HG03442 (cell line): ENCODE data around the gene ENO1.
"Not testable (repeated sequence)": the region's sequence is repeated elsewhere in the genome, so short reads cannot be mapped to it uniquely, and the experiment has no call there.

ENCODE experiments used
- ATAC-seq: cut with Tn5 transposase; IDR thresholded peaks from one replicate; pipeline ENCODE4 v1.9.1; 2021; ENCODE audit warnings: mild to moderate bottlenecking, moderate library complexity; ENCODE audit not compliant: unreplicated experiment

The ENO1 gene

DNA sequence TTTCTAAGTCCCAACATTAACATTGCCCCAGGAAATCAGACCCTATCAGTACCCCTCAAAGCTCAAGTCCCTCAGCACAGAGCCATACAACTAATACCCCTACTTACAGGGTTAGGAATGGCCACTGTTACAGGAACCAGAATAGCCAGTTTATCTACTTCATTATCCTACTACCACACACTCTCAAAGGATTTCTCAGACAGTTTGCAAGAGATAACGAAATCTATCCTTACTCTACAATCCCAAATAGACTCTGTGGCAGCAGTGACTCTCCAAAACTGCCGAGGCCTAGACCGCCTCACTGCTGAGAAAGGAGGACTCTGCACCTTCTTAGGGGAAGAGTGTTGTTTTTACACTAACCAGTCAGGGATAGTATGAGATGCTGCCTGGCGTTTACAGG, 19.0 kb upstream of the ENO1 start:
- not testable (repeated sequence) for ATAC-seq

DNA sequence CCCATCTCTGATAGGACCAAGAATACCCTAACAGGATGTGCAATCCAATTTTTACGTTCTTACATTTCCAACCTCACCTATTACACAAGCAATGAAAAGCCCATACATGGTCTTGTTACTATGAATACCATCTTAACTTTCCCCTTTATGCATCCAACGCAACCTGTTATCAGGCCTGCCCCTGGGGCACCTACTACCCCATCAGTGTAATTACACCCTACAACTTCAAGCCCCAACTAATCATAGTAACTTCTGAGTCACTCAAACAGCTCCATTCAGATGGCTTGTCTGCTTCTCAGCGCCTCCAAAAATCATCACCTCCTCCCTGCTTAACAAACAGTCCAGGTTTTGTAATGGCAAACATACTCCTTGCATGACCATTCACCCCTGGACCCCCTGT, 18.3 kb upstream of the ENO1 start:
- ATAC-seq: not testable (repeated sequence)

DNA sequence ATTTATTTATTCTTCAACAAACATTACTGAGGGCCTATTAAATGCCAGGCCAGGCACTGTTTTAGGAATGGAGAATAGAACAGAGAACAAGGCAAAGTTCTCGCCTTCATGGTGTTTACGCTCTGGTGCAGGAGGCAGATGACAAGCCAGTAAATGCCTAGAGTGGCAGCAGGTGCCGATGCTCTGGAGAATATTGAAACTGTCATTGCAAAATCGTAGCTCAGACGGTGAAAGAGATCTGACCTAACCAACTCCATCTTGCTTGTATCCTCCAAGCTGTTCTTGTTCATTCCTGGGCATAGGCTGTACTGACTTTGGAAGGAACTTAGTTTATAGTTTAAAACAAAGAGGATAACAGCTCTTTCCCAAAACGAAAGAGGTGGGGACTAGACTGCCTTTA, 13.5 kb upstream of the ENO1 start:
- ATAC-seq: no peak

DNA sequence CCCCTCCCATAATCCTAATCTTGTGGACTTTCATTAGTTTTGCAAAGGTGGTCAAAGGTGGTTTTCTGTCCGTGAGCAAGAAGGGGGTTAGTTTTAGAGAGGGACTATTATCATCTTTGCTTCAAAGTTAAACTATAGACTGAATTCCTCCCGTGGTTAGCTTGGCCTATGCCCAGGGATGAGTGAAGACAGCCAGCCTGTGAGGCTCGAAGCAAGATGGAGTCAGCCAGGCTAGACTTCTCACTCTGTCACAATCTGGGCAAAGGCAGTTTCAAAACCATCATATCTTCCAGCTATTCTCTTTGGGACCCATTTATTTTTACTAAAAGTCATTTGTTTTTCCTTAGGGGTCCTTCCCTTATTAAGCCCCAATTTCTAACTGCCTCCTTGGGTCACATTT, 12.9 kb upstream of the ENO1 start:
- no peak for ATAC-seq

DNA sequence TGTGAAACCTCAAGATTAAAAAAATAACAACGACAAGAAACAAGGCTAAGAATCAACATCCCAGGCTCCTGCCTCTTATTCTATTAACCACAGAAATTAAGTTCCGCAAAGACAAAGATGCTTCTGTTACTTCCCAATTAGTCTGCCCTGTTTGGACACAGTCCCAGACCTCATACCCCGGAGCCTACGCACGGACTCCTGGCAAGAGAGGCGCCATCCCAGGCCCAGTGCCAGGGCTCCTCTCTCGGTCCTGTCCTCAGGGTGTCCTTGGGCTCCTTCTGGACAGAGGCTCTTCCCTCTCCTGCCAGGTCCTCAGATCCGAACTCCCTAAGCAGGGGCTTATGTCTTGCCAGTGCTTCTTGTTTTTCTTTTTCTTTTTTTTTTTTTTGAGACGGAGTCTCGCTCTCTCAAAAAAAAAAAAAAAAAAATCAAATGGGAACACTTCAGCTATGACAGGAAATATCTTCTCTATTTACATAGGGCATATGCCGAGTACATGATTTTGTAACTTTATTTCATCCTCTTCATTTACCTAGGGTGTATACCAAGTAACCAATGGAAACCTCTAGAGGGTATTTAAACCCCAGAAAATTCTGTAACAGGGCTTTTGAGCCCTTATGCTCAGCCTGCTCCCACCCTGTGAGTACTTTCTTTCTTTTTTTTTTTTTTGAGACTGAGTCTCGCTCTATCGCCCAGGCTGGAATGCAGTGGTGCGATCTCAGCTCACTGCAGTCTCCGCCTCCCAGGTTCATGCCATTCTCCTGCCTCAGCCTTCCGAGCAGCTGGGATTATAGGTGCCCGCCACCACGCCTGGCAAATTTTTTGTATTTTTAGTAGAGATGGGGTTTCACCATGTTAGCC, 11.7 kb upstream of the ENO1 start:
- no peak for ATAC-seq

DNA sequence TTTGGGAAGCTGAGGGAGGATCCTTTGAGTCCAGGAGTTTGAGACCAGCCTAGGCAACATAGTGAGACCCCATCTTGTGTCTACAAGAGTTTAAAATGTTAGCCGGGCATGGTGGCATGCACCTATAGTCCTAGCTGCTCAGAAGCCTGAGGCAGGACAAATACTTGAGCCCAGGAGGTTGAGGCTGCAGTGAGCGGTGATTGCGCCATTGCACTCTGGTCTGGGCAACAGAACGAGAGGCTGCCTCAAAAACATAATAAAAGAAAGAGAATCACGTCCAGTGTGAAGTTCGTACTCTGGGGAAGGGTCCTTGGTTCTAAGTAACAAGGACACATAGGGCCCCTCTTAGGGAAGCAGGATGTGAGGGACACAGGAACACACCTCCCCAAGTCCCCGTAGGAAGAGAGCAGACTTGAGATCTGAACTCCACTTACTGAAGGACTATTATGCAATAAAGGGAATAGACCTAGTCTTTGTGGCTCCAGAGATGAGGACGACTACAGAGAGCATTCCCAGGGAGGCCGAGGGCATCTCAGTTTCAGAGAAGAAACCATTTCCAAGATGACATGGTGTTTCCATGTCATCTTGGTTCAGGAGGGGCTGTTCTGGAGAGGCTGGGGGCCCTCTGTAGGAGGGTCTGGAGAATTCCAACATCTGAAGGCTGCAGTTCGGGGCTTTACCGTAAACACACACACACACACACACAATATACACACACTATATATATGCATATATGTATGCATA, 10.8 kb upstream of the ENO1 start:
- no peak for ATAC-seq

DNA sequence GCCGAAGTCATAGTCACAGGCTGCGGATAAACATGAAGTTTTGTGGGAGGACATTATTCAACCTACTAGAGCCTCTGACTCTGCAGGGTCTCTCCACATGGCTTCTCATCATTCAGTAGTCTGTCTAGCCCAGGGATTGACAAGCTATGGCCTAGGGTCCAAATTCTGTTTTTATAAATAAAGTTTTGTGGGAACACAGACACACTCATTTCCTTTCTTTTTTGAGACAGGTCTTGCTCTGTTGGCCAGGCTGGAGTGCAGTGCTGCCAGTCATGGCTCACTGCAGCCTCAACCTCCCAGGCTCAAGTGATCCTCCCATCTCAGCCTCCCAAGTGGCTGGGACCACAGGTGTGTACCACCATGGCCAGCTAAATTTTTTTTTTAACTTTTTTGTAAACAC, 8.1 kb upstream of the ENO1 start:
- no peak for ATAC-seq

DNA sequence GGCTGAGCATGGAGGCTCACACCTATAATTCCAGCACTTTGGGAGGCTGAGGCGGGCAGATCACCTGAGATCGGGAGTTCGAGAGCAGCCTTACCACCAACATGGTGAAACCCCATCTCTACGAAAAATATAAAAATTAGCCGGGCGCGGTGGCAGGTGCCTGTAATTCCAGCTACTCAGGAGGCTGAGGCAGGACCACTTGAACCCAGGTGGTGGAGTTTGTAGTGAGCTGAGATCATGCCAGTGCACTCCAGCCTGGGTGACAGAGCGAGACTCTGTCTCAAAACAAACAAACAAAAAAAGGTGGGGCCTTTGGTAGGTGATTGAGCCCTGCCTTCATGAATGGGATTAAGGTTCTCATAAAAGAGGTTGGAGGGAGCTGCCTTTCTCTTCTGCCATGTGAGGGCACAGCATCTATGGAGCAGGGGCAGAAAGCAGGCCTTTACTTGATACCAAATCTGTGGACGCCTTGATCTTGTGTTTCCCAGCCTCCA, 7.6 kb upstream of the ENO1 start:
- ATAC-seq: not testable (repeated sequence)

DNA sequence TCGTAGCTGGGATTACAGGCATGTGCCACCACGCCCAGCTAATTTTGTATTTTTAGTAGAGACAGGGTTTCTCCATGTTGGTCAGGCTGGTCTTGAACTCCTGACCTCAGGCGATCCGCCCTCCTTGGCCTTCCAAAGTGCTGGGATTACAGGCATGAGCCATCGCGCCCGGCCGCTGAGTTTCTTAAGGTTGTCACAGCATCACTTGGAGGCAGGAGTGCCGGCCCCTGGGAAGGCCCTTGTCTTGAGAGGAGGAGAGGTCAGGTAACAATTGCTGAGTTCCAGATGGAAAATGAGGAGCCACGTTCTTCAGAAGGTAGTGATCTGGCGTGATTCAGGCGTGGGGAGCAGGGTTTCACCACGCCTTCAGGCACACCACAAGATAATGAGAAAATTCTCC, 5.6 kb upstream of the ENO1 start:
- not testable (repeated sequence) for ATAC-seq

DNA sequence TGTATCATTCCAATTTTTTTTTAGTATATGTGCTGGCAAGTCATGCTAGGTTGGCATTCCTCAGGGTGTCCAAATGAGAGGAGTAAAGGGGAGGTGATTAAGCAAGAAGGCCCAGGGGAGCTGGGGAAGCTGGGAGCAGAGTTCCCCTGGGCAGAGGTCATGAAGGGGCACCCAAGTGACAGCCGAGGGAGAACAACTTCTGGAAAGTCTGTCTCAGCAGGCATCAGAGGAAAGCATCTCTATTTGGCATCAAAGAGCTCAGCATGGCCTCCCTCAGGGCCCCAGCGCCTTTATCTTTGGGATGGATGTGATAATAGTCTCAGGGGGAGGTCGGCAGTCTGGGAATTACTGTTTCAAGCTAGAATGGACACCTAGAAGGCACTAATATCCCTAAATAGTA, 5.0 kb upstream of the ENO1 start:
- no peak for ATAC-seq

DNA sequence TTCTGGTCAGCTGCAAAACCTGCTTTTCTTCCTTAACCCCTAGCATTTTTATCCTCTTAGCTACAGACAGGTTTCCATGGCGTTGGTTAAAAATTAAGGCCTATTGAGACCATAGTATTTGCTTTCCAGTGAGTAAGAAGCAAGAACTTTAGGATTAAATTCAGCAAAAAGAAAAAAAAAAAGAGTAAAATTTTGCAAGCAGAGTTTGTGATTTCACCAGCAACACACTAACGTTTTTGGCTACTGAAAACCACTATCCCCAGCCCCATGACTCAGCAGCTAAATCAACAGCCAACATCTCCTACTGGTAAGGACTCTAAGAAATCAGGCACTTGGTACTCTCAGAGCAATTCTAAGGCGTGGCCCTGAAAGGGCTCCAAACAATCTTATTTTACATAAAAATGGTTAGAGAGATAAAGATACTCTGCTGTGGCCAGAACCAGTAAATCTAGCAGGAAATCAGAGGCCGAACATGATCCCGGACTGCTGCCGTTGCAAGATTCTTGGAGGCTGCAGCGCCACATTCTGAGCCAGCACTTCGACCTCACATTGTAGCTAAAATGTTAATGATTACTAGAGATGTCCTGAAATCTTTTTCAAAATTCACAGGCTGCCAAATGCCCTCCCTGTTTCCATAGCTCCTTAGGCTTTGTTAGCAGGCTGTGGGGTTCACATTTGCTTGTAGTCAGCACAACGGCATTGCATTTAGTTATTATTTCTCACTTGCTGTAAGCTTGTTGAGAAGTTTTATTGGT, 1.6 kb upstream of the ENO1 start:
- no peak for ATAC-seq

DNA sequence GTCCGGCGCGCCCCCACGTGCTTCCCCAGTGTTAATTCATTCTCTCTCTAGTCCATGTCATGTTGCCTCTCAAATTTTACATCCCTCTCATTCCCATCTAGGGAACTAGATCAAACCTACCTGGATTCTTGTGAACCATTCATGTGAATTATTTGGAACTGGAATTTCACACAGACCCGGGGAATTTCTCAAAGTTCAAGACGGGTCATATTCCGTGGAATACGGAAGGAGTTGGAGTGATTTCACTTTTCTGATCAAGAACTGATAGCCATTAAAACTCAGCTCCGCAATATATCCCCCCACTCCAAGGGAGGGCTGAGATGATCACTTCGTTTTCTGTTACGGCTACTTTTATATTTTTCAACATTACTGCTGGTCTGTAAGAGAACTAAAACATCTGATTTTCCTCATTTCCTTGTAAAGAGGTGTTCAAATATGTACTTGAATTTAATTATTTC, 1.0 kb upstream of the ENO1 start:
- ATAC-seq: no peak

DNA sequence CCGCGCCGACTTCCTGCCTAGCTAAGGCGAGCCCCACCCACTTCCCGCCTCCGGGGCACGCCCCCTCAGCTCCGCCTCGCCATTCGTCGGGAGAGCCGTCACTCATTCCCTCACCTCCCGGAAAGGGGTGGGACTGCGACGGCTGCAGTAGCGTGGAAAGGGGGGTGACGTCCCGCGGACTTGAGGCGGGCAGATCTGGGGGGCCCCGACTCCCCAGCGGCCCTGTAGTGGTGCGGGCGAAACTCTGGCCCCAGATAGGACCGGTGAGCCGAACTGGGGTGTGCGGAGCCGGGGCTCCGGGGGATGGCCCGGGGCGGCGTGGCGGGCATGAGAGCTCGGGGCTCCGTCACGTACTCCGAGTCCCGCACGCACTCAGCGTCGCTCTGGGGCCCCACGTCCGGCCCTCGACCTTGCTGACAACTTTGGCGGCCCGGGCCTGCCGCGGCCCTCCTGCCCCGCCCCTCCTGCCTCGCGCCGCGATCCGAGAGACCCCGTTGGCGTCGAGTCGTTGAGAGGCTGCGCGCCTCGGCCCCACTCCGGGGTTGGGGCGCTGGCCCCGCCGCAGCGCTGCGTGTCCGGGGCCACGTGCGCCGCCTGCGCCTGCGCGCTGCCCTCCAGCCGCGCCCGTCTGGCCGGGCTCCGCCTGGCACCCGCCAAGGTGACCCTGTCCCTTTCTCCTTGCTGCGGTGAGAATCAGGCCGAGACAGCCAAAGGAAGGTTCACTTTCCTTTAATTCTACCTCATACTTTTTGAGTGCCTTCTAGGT, 395 bp upstream of the ENO1 start:
- ATAC-seq: peak; percentile 69

DNA sequence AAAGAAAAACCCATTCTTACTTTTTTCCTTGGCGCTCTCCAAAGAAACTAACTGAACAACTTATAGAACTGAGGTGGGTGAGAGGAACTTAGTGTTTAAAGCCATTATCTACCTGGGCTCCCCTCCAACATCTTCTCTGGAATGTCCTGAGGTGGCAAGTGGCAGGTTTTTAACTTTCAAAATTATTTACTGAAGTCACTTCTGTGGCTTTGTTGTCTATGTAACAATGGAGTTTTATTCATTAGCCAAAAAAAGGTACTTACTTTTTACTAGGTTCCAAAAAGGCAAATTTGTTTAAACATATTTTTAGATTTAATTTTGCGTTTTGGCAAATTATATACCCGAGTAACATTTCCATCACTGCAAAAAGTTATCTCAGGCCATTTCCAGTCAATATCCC, 2.4 kb downstream of the ENO1 start:
- ATAC-seq: no peak

DNA sequence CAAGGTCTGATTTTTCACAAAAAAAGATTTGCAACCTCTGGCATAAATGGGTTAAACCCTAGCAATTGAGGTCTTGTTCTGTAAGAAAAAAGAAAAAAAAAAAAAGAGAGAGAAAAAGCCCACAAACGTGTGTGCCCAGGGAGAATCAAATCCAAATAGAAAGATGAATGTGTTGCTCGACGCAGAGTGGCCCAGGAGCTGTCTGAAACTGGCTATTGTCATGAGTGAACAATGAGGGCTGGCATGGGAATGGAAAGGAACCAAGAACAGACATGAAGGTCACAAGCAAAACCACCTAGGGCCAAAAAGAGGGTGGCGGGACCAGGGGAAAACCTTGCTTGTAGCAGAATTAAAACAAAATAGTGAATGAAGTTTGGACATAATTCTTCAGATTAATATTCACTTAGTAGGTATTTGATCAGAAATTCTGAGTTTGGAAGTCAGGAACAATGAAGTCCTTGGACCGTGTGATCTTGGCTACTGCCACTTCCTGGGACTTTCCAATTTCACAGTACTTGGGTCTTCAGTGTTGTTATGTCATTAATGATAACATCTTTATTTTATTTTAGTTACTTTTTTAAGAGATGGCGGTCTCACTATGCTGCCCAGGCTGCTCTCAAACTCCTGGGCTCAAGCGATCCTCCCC, 3.1 kb downstream of the ENO1 start:
- ATAC-seq: no peak

DNA sequence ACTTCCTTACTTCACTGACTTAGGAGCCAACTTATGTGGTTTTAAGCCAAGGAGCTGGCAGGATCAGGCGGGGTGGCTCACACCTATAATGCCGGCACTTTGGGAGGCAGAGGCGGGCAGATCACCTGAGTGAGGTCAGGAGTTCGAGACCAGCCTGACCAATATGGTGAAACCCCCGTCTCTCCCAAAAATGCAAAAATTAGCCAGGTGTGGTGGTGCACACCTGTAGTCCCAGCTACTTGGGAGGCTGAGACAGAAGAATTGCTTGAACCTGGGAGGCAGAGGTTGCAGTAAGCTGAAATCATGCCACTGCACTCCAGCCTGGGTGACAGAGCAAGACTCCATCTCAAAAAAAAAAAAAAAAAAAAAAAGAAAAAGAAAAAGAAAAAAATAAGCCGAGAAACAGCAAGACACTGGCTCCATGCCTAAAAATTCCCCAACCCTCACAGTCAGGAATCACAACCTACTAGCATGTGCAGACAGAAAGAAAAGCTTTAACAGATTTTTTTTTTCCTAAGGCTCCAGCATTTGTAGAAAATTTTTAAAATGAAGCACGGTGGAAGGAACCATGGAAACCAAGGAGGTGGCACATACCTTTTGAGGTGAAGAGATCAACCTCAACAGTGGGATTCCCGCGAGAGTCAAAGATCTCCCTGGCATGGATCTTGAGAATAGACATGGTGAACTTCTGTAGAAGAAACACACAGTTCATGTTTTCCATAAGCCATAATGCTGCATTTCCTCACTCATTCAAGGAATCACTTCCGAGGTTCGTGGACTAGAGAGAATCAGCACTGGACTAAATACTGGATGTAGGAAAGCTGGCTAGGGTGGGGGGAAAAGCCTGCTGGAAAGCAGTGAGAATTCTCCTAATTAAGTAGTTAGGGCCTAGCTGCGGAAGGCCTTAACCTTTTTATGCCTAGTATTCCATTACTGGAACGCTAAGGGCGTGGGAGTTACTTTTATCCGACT, 4.0 kb downstream of the ENO1 start:
- no peak for ATAC-seq

DNA sequence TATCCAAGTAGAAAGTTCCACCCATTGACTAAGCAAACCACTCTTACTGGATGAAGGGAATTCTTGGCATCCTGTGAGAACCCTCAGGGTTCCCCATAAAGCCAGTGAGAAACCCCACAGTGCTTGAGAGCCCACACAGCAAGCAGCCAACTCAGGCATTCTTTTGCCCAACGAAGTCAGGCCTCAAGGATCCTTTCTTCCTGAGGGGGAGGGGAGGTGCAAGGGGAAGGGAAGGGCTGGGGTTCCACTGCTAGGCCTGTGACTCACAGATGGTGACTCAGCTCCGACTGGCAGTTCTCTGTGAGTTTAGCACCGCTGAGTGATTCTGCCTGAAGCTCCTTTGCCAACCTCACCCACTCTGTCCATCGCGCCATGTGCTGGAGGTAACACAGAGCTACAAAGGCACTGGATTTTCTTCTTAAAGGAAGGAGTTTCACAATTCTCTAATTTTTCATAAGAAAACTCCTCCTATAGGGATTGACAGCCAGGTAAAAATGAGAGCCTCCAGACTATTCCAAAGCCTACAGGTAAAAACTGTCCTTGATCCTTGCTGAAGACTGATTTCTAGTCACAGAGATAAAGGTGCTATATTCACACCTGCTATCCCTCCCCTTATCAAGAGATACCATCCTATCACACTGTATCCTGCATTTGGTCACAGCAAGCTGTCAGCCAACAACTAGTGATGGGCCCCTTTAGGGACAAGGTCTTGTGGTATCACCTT, 4.8 kb downstream of the ENO1 start:
- ATAC-seq: no peak

DNA sequence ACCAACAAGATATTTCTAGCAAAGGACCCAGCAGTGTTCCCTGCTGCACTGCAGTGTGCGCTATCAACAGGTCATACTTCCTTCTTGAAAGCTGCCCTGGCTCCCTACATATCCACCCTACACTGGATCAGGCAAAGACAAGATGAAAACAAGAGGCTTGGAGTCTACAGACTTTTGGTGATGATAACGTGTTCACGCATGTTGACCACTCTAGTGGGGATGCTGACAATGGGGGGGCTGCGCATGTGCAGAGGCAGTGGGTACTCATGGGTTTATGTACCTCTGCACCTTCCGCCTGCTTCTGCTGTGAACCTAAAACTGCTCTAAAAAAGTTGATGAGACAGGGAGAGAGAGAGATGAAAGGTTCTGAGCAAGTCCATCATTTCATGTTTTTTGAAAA, 5.5 kb downstream of the ENO1 start:
- ATAC-seq: no peak
